ENCODE results near the gene SMIM29. TPM values are rescaled to one million over a fixed set of nuclear protein-coding genes. Genes with fewer than 3 reads are reported as not detected.

SMIM29 gene
- total RNA-seq, 1 experiment from 2014 or later, result 5.4 TPM

GRCh38 chr6:34204693-34205092 is 44.1 kb downstream of the SMIM29 start:
- Histone ChIP-seq H3K4ac (ENCODE audit: low read depth, low read length) (no peak overlapping the region), H3T11ph (ENCODE audit: low read length) (no peak overlapping the region), H4K8ac (replicated peaks; ENCODE audit: insufficient read length, low read depth, low read length) (no peak overlapping the region), H3K4me2 (ENCODE audit: insufficient read depth, insufficient read length, low read length) (no peak overlapping the region), H2BK20ac (ENCODE audit: low read depth, low read length, poor library complexity, severe bottlenecking) (no peak overlapping the region), H3K27ac (ENCODE audit: insufficient read length, low read depth, low read length) (no peak overlapping the region), H3K79me1 (ENCODE audit: insufficient read depth, low read depth, low read length, poor library complexity, severe bottlenecking) (no peaks in the 10 kb centered on the region), H2BK120ac (ENCODE audit: low read depth, low read length, poor library complexity, severe bottlenecking) (no peak overlapping the region), H4K91ac (ENCODE audit: insufficient read length, low read depth, low read length) (no peak overlapping the region), H4K5ac (ENCODE audit: insufficient read length, low read depth, low read length) (no peak overlapping the region), H2BK12ac (ENCODE audit: insufficient read length, low read depth, low read length) (no peak overlapping the region), H2BK5ac (ENCODE audit: insufficient read length, low read length) (no peak overlapping the region), H3K9me3 (ENCODE audit: control insufficient read depth, low read depth, low read length) (no peaks in the 10 kb centered on the region), H3K56ac (ENCODE audit: insufficient read length, low read depth, low read length) (no peak overlapping the region), H4K20me1 (ENCODE audit: control insufficient read depth, insufficient read depth, insufficient read length) (no peaks in the 10 kb centered on the region), H3K14ac (ENCODE audit: insufficient read depth, low read length) (no peak overlapping the region), H3K23ac (ENCODE audit: insufficient read length, low read depth, low read length) (no peak overlapping the region), H3K4me1 (ENCODE audit: insufficient read depth, low read length) (peaks cover 7% of the 10 kb centered on the region), H2AFZ (ENCODE audit: low read length) (no peak overlapping the region), H3K9ac (ENCODE audit: extremely low read depth, insufficient read length, low read length) (no peak overlapping the region), H3K23me2 (ENCODE audit: insufficient read length, low read depth, low read length, poor library complexity, severe bottlenecking) (no peaks in the 10 kb centered on the region), H3K27me3 (ENCODE audit: insufficient read depth, low read length) (no peaks in the 10 kb centered on the region), H2BK15ac (ENCODE audit: low read depth, low read length) (no peak overlapping the region), H3K79me2 (ENCODE audit: insufficient read depth, low read length) (no peaks in the 10 kb centered on the region), H3K18ac (ENCODE audit: insufficient read length, low read depth, low read length) (no peak overlapping the region), H2AK5ac (ENCODE audit: insufficient read length, low read length) (no peak overlapping the region)
- Mint-ChIP-seq H3K27me3 (ENCODE audit: low read depth) (peaks cover 2% of the 10 kb centered on the region), H3K36me3 (ENCODE audit: insufficient read depth in 1 of 3, low read depth in 3 of 3) (peaks cover 0 to 7% (median 2%) of the 10 kb centered on the region in 3 experiments; a peak in 2 of 7 replicates), H3K4me3 (no peak overlapping the region), H3K27ac (no peak overlapping the region), H3K9me3 (peaks cover 0 to 10% of the 10 kb centered on the region in 2 experiments; a peak in 2 of 5 replicates), H3K4me1 (peaks cover 35 to 40% of the 10 kb centered on the region in 2 experiments)
- WGBS (ENCODE audit: extremely low coverage, insufficient read length, low lambda C conversion rate), result no CpG with 5 or more reads among the region's 4 CpGs
- TF ChIP-seq CTCF (conservative IDR thresholded peaks at IDR 0.05), result no peak
- no peak for DNase-seq
